ENCODE results near the gene RDH12. TPM values are rescaled to one million over a fixed set of nuclear protein-coding genes. Genes with fewer than 3 reads are reported as not detected.

Gene RDH12
- total RNA-seq, 1 experiment from 2014 or later = not detected

GRCh38 chr14:67768219-67768618 is 66.5 kb downstream of the RDH12 start:
- H3K27me3 ChIP-seq (replicated peaks; ENCODE audit: control insufficient read depth, insufficient read depth, low read length) = no peaks in the 10 kb centered on the region
- no peak for TF ChIP-seq CTCF (IDR thresholded peaks at IDR 0.05; ENCODE audit: insufficient read depth in 1 of 2, low read depth in 1 of 2, low read length in 1 of 2, severe bottlenecking in 1 of 2, unreplicated experiment in 1 of 2)
- DNase-seq = no peak
- ChIA-PET POLR2A (no interaction called here), CTCF (no interaction called here)
- peaks cover 38% of the 10 kb centered on the region for H3K36me3 Mint-ChIP-seq (ENCODE audit: insufficient read depth, unreplicated experiment)
- no peak overlapping the region for H3K27ac Mint-ChIP-seq (ENCODE audit: unreplicated experiment)
- no peaks in the 10 kb centered on the region for H3K9me3 Mint-ChIP-seq (ENCODE audit: unreplicated experiment)
- H3K9me3 ChIP-seq = no peaks in the 10 kb centered on the region
- peaks cover 3% of the 10 kb centered on the region; the same call in 1 of the 2 replicates for H3K36me3 ChIP-seq (ENCODE audit: control insufficient read depth, insufficient read depth, low read length)
- no TSS peak for BruUV-seq (replicated peaks)
- intact Hi-C loops (cut with micrococcal nuclease; ENCODE audit: unreplicated experiment) = loop anchor here (5.0 kb wide), 2 partner anchors 66 to 186 kb away; partner anchors contain the start of gene RDH12
- H3K27me3 Mint-ChIP-seq (ENCODE audit: insufficient read depth, unreplicated experiment) = no peaks in the 10 kb centered on the region
- H3K4me1 ChIP-seq = peaks cover 28% of the 10 kb centered on the region
- H3K4me3 Mint-ChIP-seq (ENCODE audit: unreplicated experiment) = no peak overlapping the region
- H3K4me3 ChIP-seq (ENCODE audit: low read depth, low read length) = no peak overlapping the region
- peaks cover 32% of the 10 kb centered on the region for H3K4me1 Mint-ChIP-seq (ENCODE audit: low read depth, unreplicated experiment)

GRCh38 chr14:67773844-67774377 is 72.2 kb downstream of the RDH12 start:
- no peak for DNase-seq
- POLR2A ChIA-PET = no interaction called here
- Histone ChIP-seq H3K9me3 (no peaks in the 10 kb centered on the region), H3K36me3 (ENCODE audit: control insufficient read depth, insufficient read depth, low read length) (0 out of 2 replicates have a peak, but pooled peaks cover 4% of the 10 kb centered on the region), H3K4me1 (no peaks in the 10 kb centered on the region), H3K27me3 (replicated peaks; ENCODE audit: control insufficient read depth, insufficient read depth, low read length) (no peaks in the 10 kb centered on the region), H3K4me3 (ENCODE audit: low read depth, low read length) (no peak overlapping the region)
- no peak overlapping the region for H3K4me3 Mint-ChIP-seq (ENCODE audit: unreplicated experiment)
- no peaks in the 10 kb centered on the region for H3K27me3 Mint-ChIP-seq (ENCODE audit: insufficient read depth, unreplicated experiment)
- no peak overlapping the region for H3K27ac Mint-ChIP-seq (ENCODE audit: unreplicated experiment)
- H3K9me3 Mint-ChIP-seq (ENCODE audit: unreplicated experiment) = no peaks in the 10 kb centered on the region
- intact Hi-C loops (cut with micrococcal nuclease; ENCODE audit: unreplicated experiment) = no loop called here
- no TSS peak for BruUV-seq (replicated peaks)
- H3K4me1 Mint-ChIP-seq (ENCODE audit: low read depth, unreplicated experiment) = no peaks in the 10 kb centered on the region
- CTCF ChIA-PET = no interaction called here
- TF ChIP-seq CTCF (IDR thresholded peaks at IDR 0.05; ENCODE audit: insufficient read depth in 1 of 2, low read depth in 1 of 2, low read length in 1 of 2, severe bottlenecking in 1 of 2, unreplicated experiment in 1 of 2) = no peak
- peaks cover 41% of the 10 kb centered on the region for H3K36me3 Mint-ChIP-seq (ENCODE audit: insufficient read depth, unreplicated experiment)

- Mint-ChIP-seq H3K27ac (ENCODE audit: unreplicated experiment) (no peak overlapping the region), H3K9me3 (ENCODE audit: unreplicated experiment) (no peaks in the 10 kb centered on the region), H3K4me1 (ENCODE audit: low read depth, unreplicated experiment) (no peaks in the 10 kb centered on the region), H3K27me3 (ENCODE audit: insufficient read depth, unreplicated experiment) (no peaks in the 10 kb centered on the region), H3K4me3 (ENCODE audit: unreplicated experiment) (no peak overlapping the region), H3K36me3 (ENCODE audit: insufficient read depth, unreplicated experiment) (peaks cover 31% of the 10 kb centered on the region)
- no peak for TF ChIP-seq CTCF (IDR thresholded peaks at IDR 0.05; ENCODE audit: insufficient read depth in 1 of 2, low read depth in 1 of 2, low read length in 1 of 2, severe bottlenecking in 1 of 2, unreplicated experiment in 1 of 2)
- Histone ChIP-seq H3K27me3 (replicated peaks; ENCODE audit: control insufficient read depth, insufficient read depth, low read length) (no peaks in the 10 kb centered on the region), H3K36me3 (ENCODE audit: control insufficient read depth, insufficient read depth, low read length) (peaks cover 2% of the 10 kb centered on the region; the same call in 1 of the 2 replicates), H3K4me3 (ENCODE audit: low read depth, low read length) (no peak overlapping the region), H3K9me3 (no peaks in the 10 kb centered on the region), H3K4me1 (no peaks in the 10 kb centered on the region)
- BruUV-seq (replicated peaks) = no TSS peak
- intact Hi-C loops (cut with micrococcal nuclease; ENCODE audit: unreplicated experiment) = no loop called here
- CTCF ChIA-PET = no interaction called here
- POLR2A ChIA-PET = no interaction called here
- no peak for DNase-seq
Observed at GRCh38 chr14:67776653-67777322, 75.1 kb downstream of the RDH12 start.
